Spleen (tissue), 7 donors: ENCODE results near the gene AHCY.

ENCODE experiments used
- POLR2A ChIP-seq, 3 donors: fragments of 450-650 bp; IDR thresholded peaks; one replicate each; pipeline ENCODE4 v1.5.1; 2017; ENCODE audit warnings: antibody characterized with exemption in 3 of 3, mild to moderate bottlenecking in 1 of 3
- POLR2AphosphoS5 ChIP-seq, 3 donors: sonication (generic); formaldehyde crosslinking; IDR thresholded peaks; one replicate each; pipeline ENCODE4 v1.5.1; 2017; ENCODE audit warnings: antibody characterized with exemption in 3 of 3
- TF ChIP-seq, protein P1 (sequence below), 11 experiments: fragments of 200-600 bp in 7 of 11; fragments of 450-650 bp in 4 of 11; sonication (generic) in 4 of 11; IDR thresholded peaks in 8 of 11; conservative IDR thresholded peaks in 3 of 11; 1 replicate in 7 of 11; 2 replicates in 4 of 11; pipeline versions ENCODE4 v1.4.0 to v1.8.0; 2016 to 2021; ENCODE audit warnings: antibody characterized with exemption in 11 of 11, inconsistent platforms in 4 of 11, mild to moderate bottlenecking in 1 of 11
- donor health status: DM: no; HTN: no; CAD: no; lungs with moderate emphysema.
- donor health status: DM: no; HTN: no; CAD: no.
- donor health status: DM: no; HTN: no; CAD: no.

DNA sequence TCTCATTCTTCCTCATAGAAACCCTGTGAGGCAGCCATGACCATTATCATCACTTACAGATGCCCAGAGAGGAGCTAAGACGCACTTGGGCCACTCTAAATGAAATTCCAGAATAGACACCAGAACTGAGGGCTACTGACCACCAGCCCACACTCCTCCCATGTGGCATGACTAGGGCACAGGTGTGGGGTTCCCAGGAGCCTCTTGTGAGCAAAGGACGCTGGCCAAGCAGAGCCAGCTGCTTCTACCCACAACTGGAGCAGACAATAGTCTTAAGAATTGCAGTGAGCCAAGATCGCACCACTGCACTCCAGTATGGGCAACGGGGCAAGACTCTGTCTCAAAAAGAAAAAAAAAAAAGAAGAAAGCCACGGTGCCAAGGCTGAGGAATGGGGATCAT is 10.0 kb downstream of the AHCY start:
- TF ChIP-seq, protein P1, sequence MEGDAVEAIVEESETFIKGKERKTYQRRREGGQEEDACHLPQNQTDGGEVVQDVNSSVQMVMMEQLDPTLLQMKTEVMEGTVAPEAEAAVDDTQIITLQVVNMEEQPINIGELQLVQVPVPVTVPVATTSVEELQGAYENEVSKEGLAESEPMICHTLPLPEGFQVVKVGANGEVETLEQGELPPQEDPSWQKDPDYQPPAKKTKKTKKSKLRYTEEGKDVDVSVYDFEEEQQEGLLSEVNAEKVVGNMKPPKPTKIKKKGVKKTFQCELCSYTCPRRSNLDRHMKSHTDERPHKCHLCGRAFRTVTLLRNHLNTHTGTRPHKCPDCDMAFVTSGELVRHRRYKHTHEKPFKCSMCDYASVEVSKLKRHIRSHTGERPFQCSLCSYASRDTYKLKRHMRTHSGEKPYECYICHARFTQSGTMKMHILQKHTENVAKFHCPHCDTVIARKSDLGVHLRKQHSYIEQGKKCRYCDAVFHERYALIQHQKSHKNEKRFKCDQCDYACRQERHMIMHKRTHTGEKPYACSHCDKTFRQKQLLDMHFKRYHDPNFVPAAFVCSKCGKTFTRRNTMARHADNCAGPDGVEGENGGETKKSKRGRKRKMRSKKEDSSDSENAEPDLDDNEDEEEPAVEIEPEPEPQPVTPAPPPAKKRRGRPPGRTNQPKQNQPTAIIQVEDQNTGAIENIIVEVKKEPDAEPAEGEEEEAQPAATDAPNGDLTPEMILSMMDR (IDR thresholded peaks at IDR 0.05 in 8 of 11, conservative IDR thresholded peaks at IDR 0.05 in 3 of 11), result no peak
- TF ChIP-seq POLR2AphosphoS5 (IDR thresholded peaks at IDR 0.05) (no peak), POLR2A (IDR thresholded peaks at IDR 0.05) (no peak)
